RWPE2 (cell line): Measurements from ENCODE around the gene CADM2.
"Not testable (repeated sequence)": the region's sequence is repeated elsewhere in the genome, so short reads cannot be mapped to it uniquely, and the experiment has no call there.

Experiments
- ATAC-seq: fragments of 200-7000 bp; cut with Tn5 transposase; 3 replicates; pipeline ENCODE4 v1.9.1; 2021; ENCODE audit warnings: low read depth
- DNase-seq: peaks from one replicate; pipeline ENCODE4 v3.0.0-alpha.2; 2020; ENCODE audit warnings: low spot score
- H3K27ac ChIP-seq: fragments of 450-650 bp; 2 replicates; pipeline ENCODE4 v1.5.1; 2017; ENCODE audit warnings: mild to moderate bottlenecking; ENCODE audit not compliant: poor library complexity, severe bottlenecking
- H3K27me3 ChIP-seq: fragments of 250-450 bp; sonication (Bioruptor Pico); 2 replicates; pipeline ENCODE4 v1.5.1; 2021; ENCODE audit warnings: mild to moderate bottlenecking, moderate library complexity; ENCODE audit not compliant: insufficient read depth, poor library complexity, severe bottlenecking
- H3K36me3 ChIP-seq: fragments of 250-450 bp; sonication (Bioruptor Pico); 2 replicates; pipeline ENCODE4 v1.5.1; 2020; ENCODE audit warnings: low read depth, mild to moderate bottlenecking, moderate library complexity
- H3K4me1 ChIP-seq: fragments of 250-450 bp; sonication (Bioruptor Pico); 2 replicates; pipeline ENCODE4 v1.5.1; 2021; ENCODE audit warnings: mild to moderate bottlenecking, moderate library complexity; ENCODE audit not compliant: insufficient read depth, poor library complexity, severe bottlenecking
- H3K4me3 ChIP-seq: fragments of 250-450 bp; sonication (Bioruptor Pico); 2 replicates; pipeline ENCODE4 v1.5.1; 2021; ENCODE audit warnings: mild to moderate bottlenecking, moderate library complexity; ENCODE audit not compliant: severe bottlenecking
- H3K9me3 ChIP-seq: fragments of 250-450 bp; sonication (Bioruptor Pico); 2 replicates; pipeline ENCODE4 v1.5.1; 2021; ENCODE audit warnings: mild to moderate bottlenecking, moderate library complexity; ENCODE audit not compliant: severe bottlenecking
- CTCF ChIP-seq: fragments of 450-650 bp; IDR thresholded peaks from one replicate; pipeline ENCODE4 v1.5.1; 2017; ENCODE audit warnings: mild to moderate bottlenecking, moderate library complexity; ENCODE audit not compliant: poor library complexity, severe bottlenecking

CADM2 gene

GRCh38 chr3:85100316-85100715 is 141.5 kb downstream of the CADM2 start:
- Histone ChIP-seq H3K9me3 (peaks cover 2% of the 10 kb centered on the region), H3K36me3 (no peaks in the 10 kb centered on the region), H3K27ac (no peak overlapping the region), H3K4me1 (no peaks in the 10 kb centered on the region), H3K27me3 (no peaks in the 10 kb centered on the region), H3K4me3 (no peak overlapping the region)
- DNase-seq, result no peak
- TF ChIP-seq CTCF, result no peak
- ATAC-seq, result no peak

- no peak for TF ChIP-seq CTCF
- ATAC-seq (no peak), DNase-seq (no peak)
- Histone ChIP-seq H3K36me3 (no peaks in the 10 kb centered on the region), H3K27ac (no peak overlapping the region), H3K4me3 (no peak overlapping the region), H3K9me3 (no peaks in the 10 kb centered on the region), H3K27me3 (no peaks in the 10 kb centered on the region), H3K4me1 (no peaks in the 10 kb centered on the region)
Measured at GRCh38 chr3:85102781-85103180, 144.0 kb downstream of the CADM2 start.

GRCh38 chr3:85110393-85110792 is 151.6 kb downstream of the CADM2 start:
- no peak for ATAC-seq
- H3K36me3 ChIP-seq, result no peaks in the 10 kb centered on the region
- peak; percentile 16 for TF ChIP-seq CTCF
- H3K4me3 ChIP-seq, result no peak overlapping the region
- DNase-seq, result no peak
- H3K27me3 ChIP-seq, result no peaks in the 10 kb centered on the region
- H3K27ac ChIP-seq, result no peak overlapping the region
- no peaks in the 10 kb centered on the region for H3K4me1 ChIP-seq
- H3K9me3 ChIP-seq, result no peaks in the 10 kb centered on the region

GRCh38 chr3:85120879-85121278 is 162.1 kb downstream of the CADM2 start:
- no peak for ATAC-seq

GRCh38 chr3:85132864-85133263 is 174.1 kb downstream of the CADM2 start:
- H3K27ac ChIP-seq, ATAC-seq, H3K36me3 ChIP-seq, H3K9me3 ChIP-seq, H3K4me1 ChIP-seq, H3K4me3 ChIP-seq, H3K27me3 ChIP-seq, DNase-seq: not testable (repeated sequence)

More at GRCh38 chr3:85120879-85121278, 162.1 kb downstream of the CADM2 start:
- Histone ChIP-seq H3K27ac (no peak overlapping the region), H3K4me1 (no peaks in the 10 kb centered on the region), H3K36me3 (no peaks in the 10 kb centered on the region), H3K4me3 (no peak overlapping the region), H3K9me3 (no peaks in the 10 kb centered on the region), H3K27me3 (no peaks in the 10 kb centered on the region)
- no peak for TF ChIP-seq CTCF
- no peak for DNase-seq

GRCh38 chr3:85133691-85134420 is 175.1 kb downstream of the CADM2 start:
- not testable (repeated sequence) for H3K36me3 ChIP-seq, ATAC-seq, DNase-seq, H3K27ac ChIP-seq, H3K4me1 ChIP-seq, H3K9me3 ChIP-seq, H3K4me3 ChIP-seq, H3K27me3 ChIP-seq
